Fibroblast of skin of scalp (primary cell): Measurements from ENCODE around the gene EP400.
"Not testable (repeated sequence)": the region's sequence is repeated elsewhere in the genome, so short reads cannot be mapped to it uniquely, and the experiment has no call there.

Experiments used
- DNase-seq: peaks from one replicate; pipeline ENCODE4 v3.0.0-alpha.2; 2013

Gene EP400

DNA sequence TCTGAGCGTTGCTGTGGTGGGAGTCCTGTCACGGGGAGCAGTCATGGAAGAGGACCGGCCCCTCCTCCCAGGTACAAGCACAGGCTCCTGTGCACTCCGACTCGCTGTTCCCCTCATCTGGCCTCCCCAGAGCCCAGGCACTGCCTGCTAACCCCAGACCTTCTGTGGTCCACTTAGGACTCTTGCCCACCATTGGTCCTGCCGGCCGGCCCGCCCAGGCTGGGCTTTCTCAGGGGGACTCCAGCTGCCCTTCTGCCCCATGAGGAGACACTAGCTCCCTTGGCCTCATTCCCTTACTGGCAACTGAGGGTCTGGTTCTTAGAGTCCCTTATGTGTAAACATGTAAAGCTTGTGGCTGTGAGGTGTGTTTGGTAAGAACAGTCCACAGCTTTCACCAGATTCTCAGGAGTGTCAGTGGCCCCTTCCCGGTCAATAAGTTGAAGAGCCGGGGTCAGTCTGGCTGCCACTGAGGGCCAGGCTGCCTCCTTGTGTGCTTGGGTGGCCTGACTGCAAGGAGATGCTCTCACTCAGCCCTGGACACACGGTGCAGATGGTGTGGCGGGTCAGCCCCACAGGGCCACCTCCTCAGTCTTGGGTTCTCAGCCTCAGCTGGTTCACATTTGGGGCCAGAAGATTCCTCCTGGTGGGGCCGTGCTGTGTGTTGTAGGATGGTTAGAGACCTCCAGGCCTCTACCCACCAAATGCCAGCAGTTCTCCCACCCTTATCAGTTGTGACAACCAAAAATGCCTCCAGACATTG is 150.7 kb downstream of the EP400 start:
- DNase-seq = no peak

DNA sequence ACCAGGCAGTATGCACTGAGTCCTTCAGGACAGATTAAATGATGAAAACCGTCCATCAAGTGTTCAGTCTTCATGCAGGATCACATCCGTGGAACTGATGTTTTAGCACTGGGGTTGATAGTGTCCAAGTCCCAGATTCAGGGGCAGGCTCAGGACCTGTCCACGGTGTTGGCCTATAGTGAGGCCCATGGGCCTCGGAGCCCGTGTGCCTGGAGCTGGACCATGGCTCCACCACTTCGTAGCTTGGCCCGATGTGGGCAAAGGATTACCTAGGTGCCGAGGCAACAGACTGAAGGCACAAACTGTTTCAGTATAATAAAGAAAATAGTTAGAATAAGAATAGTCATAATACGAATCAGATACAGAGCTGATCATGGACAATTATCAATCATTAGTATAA is 152.6 kb downstream of the EP400 start:
- DNase-seq = no peak

DNA sequence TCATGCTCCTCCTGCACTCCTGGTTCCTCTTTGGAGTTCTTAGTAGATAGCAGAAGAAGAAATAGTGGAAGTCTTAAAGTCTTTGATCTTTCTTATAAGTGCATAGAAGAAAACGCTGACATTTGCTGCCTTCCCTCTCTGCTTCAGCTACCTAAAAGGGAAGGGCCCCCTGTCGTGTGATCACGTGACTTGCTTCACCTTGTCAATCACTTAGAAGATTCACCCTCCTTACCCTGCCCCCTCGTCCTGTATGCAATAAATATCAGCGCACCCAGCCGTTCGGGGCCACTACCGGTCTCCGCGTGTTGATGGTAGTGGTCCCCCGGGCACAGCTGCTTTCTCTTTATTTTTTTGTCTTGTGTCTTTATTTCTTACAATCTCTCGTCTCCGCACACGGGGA is 153.3 kb downstream of the EP400 start:
- not testable (repeated sequence) for DNase-seq

DNA sequence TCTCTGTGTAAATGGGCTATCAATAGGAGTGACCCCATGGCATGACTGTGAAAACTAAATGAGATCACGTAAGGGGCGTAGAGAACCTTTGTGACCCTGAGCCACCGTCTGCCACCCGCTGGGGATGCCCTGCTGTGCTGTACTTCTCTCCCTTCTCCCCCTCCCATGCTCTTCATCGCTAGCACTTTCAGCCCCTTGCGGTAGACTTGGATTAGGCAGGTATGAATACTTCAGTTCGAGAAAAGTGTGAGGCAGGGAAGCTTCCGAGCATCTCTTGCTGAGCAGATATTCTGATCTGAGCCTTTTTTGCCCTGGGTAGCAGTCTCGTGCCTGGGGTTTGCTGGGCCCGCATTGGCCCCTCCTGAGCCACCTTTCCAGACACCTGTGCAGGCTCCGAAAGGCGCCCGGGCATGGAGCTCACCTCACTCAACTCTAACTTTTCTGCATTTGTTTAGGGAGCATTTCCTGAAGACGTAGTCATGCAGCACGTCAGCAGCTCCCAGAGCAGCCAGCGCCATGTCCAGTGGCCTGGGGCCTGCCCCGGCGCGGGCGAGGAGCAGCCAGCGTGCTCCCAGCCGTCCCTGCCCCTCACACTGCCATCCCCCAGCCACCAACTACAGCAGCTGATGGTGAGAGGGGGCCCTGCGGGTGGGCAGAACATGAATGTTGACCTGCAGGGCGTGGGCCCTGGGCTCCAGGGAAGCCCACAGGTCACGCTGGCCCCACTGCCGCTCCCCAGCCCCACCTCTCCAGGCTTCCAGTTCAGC is 154.0 kb downstream of the EP400 start:
- DNase-seq = no peak

- DNase-seq = no peak
Observed at GRCh38 chr12:132105467-132105866, 155.7 kb downstream of the EP400 start.

DNA sequence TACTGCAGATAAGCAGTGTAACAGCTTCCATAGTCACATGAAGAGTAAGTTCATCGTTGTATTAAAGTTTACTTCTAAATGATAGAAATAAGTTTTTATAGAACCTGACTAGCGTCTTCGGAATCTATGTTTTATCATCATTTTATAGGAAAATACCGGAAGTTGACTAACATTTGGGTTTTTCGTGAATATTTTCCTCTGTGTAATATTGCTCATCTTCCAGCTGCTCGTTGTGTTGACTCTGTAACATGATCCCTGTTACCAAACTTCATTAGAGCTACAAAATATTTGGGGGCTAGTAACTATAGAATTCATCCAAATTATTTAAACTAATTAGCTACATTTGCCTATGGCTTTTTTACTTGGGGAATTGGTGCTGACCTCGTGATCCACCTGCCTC is 157.2 kb downstream of the EP400 start:
- peak; percentile 7 for DNase-seq

DNA sequence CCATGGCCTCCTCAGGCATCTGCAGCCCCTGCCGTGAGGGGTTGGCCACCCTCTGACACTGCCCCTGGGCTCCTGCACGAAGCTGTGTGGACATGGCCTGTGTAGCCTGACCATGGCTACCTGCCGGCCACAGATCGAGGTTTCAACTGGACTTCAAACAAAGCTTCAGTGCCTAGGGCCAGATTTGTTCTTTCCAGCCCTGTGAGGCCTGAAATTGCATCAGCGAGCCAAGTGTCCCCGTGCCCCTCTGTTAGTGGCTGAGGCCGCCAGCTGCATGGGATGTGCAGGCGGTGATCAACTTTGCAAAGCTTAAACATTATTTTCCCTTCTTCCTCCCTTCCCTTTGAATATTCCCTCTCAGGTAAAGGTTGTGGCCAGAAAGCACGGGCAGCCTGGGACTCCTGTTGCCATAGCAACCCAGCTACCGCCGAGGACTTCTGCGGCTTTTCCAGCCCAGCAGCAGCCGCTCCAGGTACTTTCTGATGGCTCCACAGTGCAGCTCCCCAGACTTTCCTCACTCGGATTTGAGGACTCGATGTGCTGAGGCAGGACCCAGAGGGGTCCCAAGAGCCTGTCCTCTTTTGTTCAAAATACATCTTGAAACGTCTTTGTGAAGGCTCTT is 158.6 kb downstream of the EP400 start:
- no peak for DNase-seq

DNA sequence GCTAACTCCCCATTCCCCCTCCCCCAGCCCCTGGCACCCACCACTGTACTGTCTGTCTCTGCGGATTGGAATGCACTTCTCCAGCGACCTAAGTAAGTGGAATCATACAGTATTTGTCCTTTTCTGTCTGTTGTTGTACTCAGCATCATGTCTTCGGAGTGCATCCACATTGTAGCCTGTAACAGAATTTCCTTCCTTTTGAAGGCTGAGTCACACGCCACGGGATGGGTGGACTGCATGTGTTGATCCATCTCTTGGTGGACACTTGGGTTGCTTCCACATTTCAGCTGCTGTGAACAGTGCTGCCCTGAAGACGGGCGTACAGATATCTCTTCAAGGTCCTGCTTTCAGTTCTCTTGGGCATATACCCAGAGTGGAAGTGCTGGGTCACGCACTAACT is 160.0 kb downstream of the EP400 start:
- no peak for DNase-seq

DNA sequence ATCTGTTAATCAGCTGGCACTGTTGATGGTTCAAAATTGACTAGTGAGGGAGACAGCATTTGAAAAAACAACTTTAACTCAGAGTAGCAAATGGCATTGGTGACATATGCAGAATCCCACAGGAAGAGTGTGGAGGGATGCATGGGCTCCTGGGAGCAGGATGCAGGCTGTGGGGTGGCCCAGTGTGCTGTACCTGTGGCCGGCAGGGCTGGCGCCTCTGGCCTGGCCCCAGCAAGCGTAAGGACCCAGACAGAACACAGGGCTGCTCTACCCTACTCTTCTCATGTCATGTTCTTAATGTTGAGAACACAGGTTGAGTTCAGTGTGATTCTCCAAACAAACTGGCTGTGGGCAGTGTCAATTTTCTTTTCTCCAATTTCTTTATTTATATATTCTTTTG is 160.9 kb downstream of the EP400 start:
- DNase-seq = no peak

DNA sequence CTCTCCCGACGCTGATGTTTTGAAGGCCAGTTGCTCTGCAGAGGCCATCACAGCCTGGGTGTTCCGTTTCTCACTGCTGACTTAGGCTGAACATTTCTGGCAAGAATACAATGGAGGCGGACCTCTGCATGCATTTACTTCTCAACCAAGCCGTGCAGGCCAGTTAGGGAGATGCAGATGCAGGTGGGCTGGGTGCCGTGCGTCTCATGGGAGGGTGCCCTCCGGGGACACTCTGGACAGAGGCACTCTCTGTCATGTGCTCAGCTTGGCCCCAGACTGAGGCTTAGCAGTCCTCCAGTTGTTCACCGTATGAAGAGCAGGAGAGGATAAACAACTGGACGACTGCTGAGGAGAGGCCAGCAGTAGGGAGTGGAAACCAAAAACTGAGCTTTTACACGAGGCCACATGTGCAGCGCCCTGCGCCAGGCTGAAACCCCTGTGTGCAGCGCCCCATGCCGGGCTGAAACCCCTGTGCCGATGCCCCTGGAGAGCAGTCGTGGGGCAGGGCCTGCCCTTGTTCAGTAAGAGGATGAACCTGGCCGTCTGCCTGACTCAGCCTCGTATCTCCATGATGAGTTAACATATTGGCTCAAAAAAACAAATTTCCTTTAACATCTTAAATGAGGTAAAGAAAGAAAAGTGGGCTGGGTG is 162.0 kb downstream of the EP400 start:
- no peak for DNase-seq

GRCh38 chr12:132114667-132115066 is 164.9 kb downstream of the EP400 start:
- no peak for DNase-seq

GRCh38 chr12:132115500-132115899 is 165.8 kb downstream of the EP400 start:
- no peak for DNase-seq

DNA sequence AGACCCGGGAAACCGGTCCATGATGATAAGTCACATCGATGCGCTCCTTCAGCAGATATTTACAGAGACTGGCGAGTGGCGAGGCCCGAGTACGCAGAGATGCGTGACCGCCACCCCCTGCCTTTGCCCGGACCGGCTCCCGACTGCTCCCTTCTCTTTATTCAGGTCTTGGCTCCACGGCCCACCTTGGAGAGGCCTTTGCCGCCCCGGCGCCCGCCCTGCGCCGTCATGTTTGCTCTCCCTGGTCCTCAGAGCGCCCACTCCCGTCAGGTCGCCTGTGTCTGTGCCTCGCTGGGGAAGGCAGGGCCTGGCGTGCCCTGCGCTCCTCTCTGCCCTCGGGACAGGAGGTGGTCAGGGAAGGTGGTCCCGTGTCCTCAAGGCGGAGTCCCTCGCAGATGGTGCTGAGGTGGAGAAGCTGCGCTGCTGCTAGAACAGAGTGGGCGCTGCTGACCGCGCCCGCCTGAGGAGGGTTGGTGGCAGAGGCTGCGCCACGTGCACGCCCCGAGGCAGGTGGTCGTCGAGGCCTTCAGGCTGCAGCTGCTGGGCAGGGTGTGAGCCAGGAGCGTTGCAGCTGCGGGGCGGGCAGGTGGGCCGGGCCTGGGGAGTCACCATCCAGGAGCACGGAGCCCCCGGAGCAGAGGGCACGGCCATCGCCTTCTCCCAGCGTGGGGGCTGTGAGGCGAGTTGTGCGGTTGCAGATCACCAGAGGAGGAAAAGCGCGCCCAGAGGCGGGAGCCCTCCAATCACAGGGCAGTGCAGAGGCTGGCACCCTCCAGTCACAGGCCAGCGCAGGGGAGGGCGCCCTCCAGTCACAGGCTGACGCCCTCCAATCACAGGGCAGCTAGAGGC is 167.2 kb downstream of the EP400 start:
- no peak for DNase-seq

DNA sequence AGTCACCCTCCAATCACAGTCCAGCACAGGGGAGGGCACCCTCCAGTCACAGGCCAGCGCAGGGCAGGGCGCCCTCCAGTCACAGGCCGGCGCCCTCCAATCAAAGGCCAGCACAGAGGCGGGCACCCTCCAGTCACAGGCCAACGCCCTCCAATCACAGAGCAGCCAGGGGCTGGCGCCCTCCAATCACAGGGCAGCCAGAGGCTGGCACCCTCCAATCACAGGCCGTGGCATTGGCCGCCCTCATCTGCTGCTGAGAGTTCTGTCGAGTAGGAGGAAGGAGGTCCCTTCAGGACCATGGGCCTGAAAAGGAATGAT is 167.8 kb downstream of the EP400 start:
- no peak for DNase-seq

GRCh38 chr12:132118876-132119275 is 169.1 kb downstream of the EP400 start:
- DNase-seq = no peak

GRCh38 chr12:132121283-132121682 is 171.5 kb downstream of the EP400 start:
- no peak for DNase-seq

- DNase-seq = no peak
Observed at GRCh38 chr12:132123970-132124765, 174.4 kb downstream of the EP400 start.

DNA sequence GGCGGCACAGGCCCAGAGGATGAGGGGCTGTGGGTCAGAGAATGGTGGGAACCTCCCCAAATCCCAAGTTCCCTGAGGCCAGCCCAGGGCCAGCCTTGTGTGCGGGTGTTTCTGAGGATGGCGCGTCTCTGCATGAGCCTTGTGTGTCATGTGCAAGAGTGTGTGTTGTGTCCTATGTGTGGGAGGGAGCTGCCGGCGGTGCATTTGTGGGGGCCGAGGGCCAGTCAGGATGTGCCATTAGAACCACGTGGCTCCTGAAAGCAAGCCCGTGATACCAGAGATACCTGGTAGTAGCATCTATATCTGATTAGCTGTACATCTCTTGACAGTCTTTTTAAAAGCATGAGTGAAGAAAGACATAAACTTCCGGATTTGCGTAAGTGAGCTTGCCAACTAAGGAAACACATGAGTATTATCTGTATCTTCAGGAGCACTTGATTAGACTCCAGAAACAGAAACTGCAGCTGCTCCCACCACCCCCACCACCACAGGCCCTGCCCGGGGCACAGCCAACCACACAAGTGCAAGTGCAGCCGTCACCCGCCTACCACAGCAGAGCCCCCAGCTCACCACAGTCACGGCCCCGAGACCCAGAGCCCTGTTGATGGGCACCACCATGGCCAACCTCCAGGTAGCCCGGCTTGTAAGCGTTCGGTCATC is 175.2 kb downstream of the EP400 start:
- DNase-seq = no peak

DNA sequence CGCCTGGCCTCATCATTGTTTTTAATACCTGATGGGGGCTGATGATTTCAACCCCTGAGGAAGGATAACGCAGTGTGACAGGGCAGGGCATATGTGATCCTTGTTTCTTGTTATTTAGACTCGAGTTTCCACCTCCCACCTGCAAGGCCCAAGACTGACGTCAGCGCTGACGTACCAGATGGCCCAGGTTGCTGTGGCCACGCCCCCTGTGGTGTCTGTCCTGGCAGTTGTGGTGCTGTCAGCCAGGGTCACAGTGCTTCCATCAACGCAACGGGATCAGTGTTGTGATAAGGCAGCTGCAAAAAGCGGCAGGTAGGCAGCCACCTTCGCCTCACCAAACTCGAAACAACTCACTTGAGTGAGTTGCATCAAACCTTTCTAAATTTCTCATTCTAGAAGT is 176.0 kb downstream of the EP400 start:
- no peak for DNase-seq

GRCh38 chr12:132127041-132127440 is 177.3 kb downstream of the EP400 start:
- no peak for DNase-seq

DNA sequence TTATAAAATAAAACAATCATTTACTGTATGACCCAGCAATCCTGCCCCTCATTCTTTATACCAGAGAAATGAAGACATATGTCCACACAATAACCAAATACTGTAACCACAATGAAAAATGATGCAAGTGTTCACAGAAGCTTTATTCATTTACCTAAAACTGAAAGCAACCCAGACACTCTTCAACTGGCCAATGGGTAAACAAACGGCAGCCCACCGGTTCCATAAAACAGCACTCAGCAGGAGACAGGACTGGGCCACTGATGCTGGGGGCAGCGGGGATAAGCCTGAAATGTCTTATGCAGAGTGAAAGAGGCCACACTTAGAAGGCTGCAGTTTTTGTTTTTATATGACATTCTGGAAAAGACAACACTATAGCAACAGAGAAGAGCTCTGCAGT is 179.3 kb downstream of the EP400 start:
- DNase-seq = no peak
